SK-N-SH (cell line): ENCODE data around the gene ZNF136. TPM values are rescaled to one million over a fixed set of nuclear protein-coding genes. Genes with fewer than 3 reads are reported as not detected.
A peak's percentile ranks its signal among the peaks of the same experiment; 100 is the strongest.

ENCODE experiments used
- CTCF ChIA-PET: fragments of 300-600, 350-600 bp; formaldehyde crosslinking; extraction: SDS; loops from one replicate; lab custom pipeline; 2021; lab: Yijun Ruan, JAX
- POLR2A ChIA-PET: fragments of 350-600 bp; sonication (Branson Sonifier 250); formaldehyde crosslinking; extraction: SDS; loops from one replicate; lab custom pipeline; 2020; ENCODE audit warnings: antibody characterized with exemption, inconsistent platforms; lab: Yijun Ruan, JAX
- DNase-seq: peaks from one replicate; pipeline ENCODE4 v3.0.0; 2012
- H2AFZ ChIP-seq: fragments of 200-600 bp; sonication (generic); 2 replicates; pipeline ENCODE4 v1.8.1; 2016; ENCODE audit warnings: antibody characterized with exemption, mild to moderate bottlenecking, low read depth
- H3F3A ChIP-seq: fragments of 200-600 bp; sonication (generic); replicated peaks from 2 replicates; pipeline ENCODE3; 2016; ENCODE audit warnings: antibody characterized with exemption, mild to moderate bottlenecking; ENCODE audit not compliant: insufficient read depth
- H3K27ac ChIP-seq, 2 experiments: fragments of 200-500 bp in 1 of 2; fragments of 200-600 bp in 1 of 2; sonication (Bioruptor generic) in 1 of 2; sonication (generic), shearing (Covaris generic) in 1 of 2; 2 replicates each; pipeline versions ENCODE4 v1.5.1 to v1.6.1; 2014 to 2016; ENCODE audit warnings: low read depth in 2 of 2, inconsistent platforms in 1 of 2, low read length in 1 of 2, mild to moderate bottlenecking in 1 of 2, mixed read lengths in 1 of 2
- H3K27me3 ChIP-seq: fragments of 200-600 bp; sonication (generic), shearing (Covaris generic); 2 replicates; pipeline ENCODE4 v1.6.1; 2016; ENCODE audit warnings: mixed run types; ENCODE audit not compliant: insufficient read depth
- H3K36me3 ChIP-seq, 2 experiments: fragments of 200-500 bp in 1 of 2; fragments of 200-600 bp in 1 of 2; sonication (Bioruptor generic) in 1 of 2; sonication (generic) in 1 of 2; replicated peaks in 1 of 2; 2 replicates each; pipeline versions ENCODE3 to v1.5.1; 2014 to 2016; ENCODE audit warnings: low read length in 1 of 2, mild to moderate bottlenecking in 1 of 2; ENCODE audit not compliant: insufficient read depth in 2 of 2, control insufficient read depth in 1 of 2
- H3K4me1 ChIP-seq, 2 experiments: fragments of 200-500 bp in 1 of 2; fragments of 200-600 bp in 1 of 2; sonication (Bioruptor generic) in 1 of 2; sonication (generic), shearing (Covaris generic) in 1 of 2; 2 replicates each; pipeline versions ENCODE4 v1.5.1 to v1.6.1; 2014 to 2016; ENCODE audit warnings: low read depth in 1 of 2, low read length in 1 of 2, mixed run types in 1 of 2; ENCODE audit not compliant: insufficient read depth in 2 of 2, control insufficient read depth in 1 of 2
- H3K4me2 ChIP-seq: fragments of 200-600 bp; sonication (generic), shearing (Covaris generic); 2 replicates; pipeline ENCODE4 v1.6.1; 2017; ENCODE audit warnings: mixed run types
- H3K4me3 ChIP-seq, 2 experiments: fragments of 200-500 bp in 1 of 2; fragments of 200-600 bp in 1 of 2; sonication (Bioruptor generic) in 1 of 2; sonication (generic), shearing (Covaris generic) in 1 of 2; 2 replicates each; pipeline versions ENCODE4 v1.5.1 to v1.8.1; 2014 to 2016; ENCODE audit warnings: low read depth in 2 of 2, inconsistent platforms in 1 of 2, low read length in 1 of 2, mild to moderate bottlenecking in 1 of 2, mixed read lengths in 1 of 2, moderate library complexity in 1 of 2
- H3K79me2 ChIP-seq: fragments of 200-600 bp; sonication (generic); 2 replicates; pipeline ENCODE4 v1.8.1; 2017; ENCODE audit warnings: mild to moderate bottlenecking; ENCODE audit not compliant: insufficient read depth
- H3K9ac ChIP-seq: fragments of 200-600 bp; sonication (generic); 2 replicates; pipeline ENCODE4 v1.6.1; 2017; ENCODE audit warnings: mixed run types
- H3K9me2 ChIP-seq: fragments of 200-600 bp; sonication (generic); 2 replicates; pipeline ENCODE4 v1.6.1; 2017; ENCODE audit warnings: mixed run types
- H3K9me3 ChIP-seq: fragments of 200-600 bp; sonication (generic); 2 replicates; pipeline ENCODE4 v1.6.1; 2017; ENCODE audit warnings: mixed run types, mild to moderate bottlenecking, moderate library complexity
- H4K20me1 ChIP-seq: fragments of 200-600 bp; sonication (generic); 2 replicates; pipeline ENCODE4 v1.6.1; 2017; ENCODE audit warnings: mild to moderate bottlenecking, mixed run types; ENCODE audit not compliant: insufficient read depth
- ELF1 ChIP-seq: IDR thresholded peaks from 2 replicates; pipeline ENCODE4 v1.4.0; 2012
- EP300 ChIP-seq, 2 experiments: IDR thresholded peaks; 2 replicates each; pipeline versions ENCODE4 v1.4.0 to v1.6.1; 2012; ENCODE audit warnings: borderline replicate concordance in 1 of 2, low read depth in 1 of 2, low read length in 1 of 2
- EZH2phosphoT487 ChIP-seq: fragments of 200-600 bp; sonication (generic); IDR thresholded peaks from 2 replicates; pipeline ENCODE4 v1.6.1; 2017; ENCODE audit warnings: low read depth, mixed run types, mild to moderate bottlenecking, antibody characterized with exemption, moderate library complexity, borderline replicate concordance
- FOSL2 ChIP-seq: IDR thresholded peaks from 2 replicates; pipeline ENCODE4 v1.4.0; 2012; ENCODE audit warnings: low read depth, mild to moderate bottlenecking, moderate library complexity, borderline replicate concordance
- FOXJ3 ChIP-seq: sonication (generic); formaldehyde crosslinking; IDR thresholded peaks from 2 replicates; pipeline ENCODE4 v1.5.1; 2020; ENCODE audit warnings: mild to moderate bottlenecking, missing genetic modification reagents
- FOXM1 ChIP-seq: IDR thresholded peaks from 2 replicates; pipeline ENCODE4 v1.4.0; 2012; ENCODE audit warnings: low read depth, mild to moderate bottlenecking
- GABPA ChIP-seq: IDR thresholded peaks from 2 replicates; pipeline ENCODE4 v1.4.0; 2012; ENCODE audit warnings: low read depth, mild to moderate bottlenecking
- GATA2 ChIP-seq: sonication (generic); formaldehyde crosslinking; IDR thresholded peaks from 2 replicates; pipeline ENCODE4 v1.5.0; 2020; ENCODE audit warnings: mild to moderate bottlenecking, missing genetic modification reagents
- MXI1 ChIP-seq: IDR thresholded peaks from 2 replicates; pipeline ENCODE4 v1.6.1; 2012; ENCODE audit warnings: mild to moderate bottlenecking, low read depth, low read length, improper control_type of control experiment
- NFIC ChIP-seq: IDR thresholded peaks from 2 replicates; pipeline ENCODE4 v1.4.0; 2012; ENCODE audit warnings: borderline replicate concordance
- NRF1 ChIP-seq: IDR thresholded peaks from 2 replicates; pipeline ENCODE4 v1.6.1; 2012; ENCODE audit warnings: low read depth, mild to moderate bottlenecking, low read length
- RAD21 ChIP-seq: IDR thresholded peaks from 2 replicates; pipeline ENCODE4 v1.6.1; 2012; ENCODE audit warnings: mild to moderate bottlenecking, low read length
- RXRA ChIP-seq: IDR thresholded peaks from 2 replicates; pipeline ENCODE4 v1.4.0; 2012; ENCODE audit warnings: low read depth, mild to moderate bottlenecking, borderline replicate concordance
- SIN3A ChIP-seq: IDR thresholded peaks from 2 replicates; pipeline ENCODE4 v1.6.1; 2012; ENCODE audit warnings: low read depth, mild to moderate bottlenecking, low read length, moderate library complexity, borderline replicate concordance
- SMC3 ChIP-seq: IDR thresholded peaks from 2 replicates; pipeline ENCODE4 v1.6.1; 2012; ENCODE audit warnings: low read depth, low read length, improper control_type of control experiment
- TAF1 ChIP-seq: IDR thresholded peaks from 2 replicates; pipeline ENCODE4 v1.6.1; 2012; ENCODE audit warnings: low read depth, mild to moderate bottlenecking, low read length, moderate library complexity, borderline replicate concordance
- TEAD4 ChIP-seq: IDR thresholded peaks from 2 replicates; pipeline ENCODE4 v1.4.0; 2012; ENCODE audit warnings: mild to moderate bottlenecking, borderline replicate concordance; ENCODE audit not compliant: insufficient read depth
- USF2 ChIP-seq: fragments of 150-350 bp; IDR thresholded peaks from 2 replicates; pipeline ENCODE4 v1.6.1; 2017; ENCODE audit warnings: antibody characterized with exemption, low read length, low read depth, borderline replicate concordance
- YY1 ChIP-seq: IDR thresholded peaks from 2 replicates; pipeline ENCODE4 v1.4.0; 2012; ENCODE audit warnings: low read depth, mild to moderate bottlenecking
- WGBS: methylation state at CpG from one replicate; pipeline ENCODE4 v1.1.6; 2017; ENCODE audit warnings: low lambda C conversion rate; 5-methylcytosine and 5-hydroxymethylcytosine counted together
- polyA plus RNA-seq, 3 experiments: library from polyadenylated mRNA; depleted of rRNA; stranded (reverse); fragments of >200 nt; gene quantifications; 2 replicates each; pipeline ENCODE4 v1.2.3, GENCODE V29; 2012
- TF ChIP-seq, protein P1 (sequence below): IDR thresholded peaks from 2 replicates; pipeline ENCODE4; 2012

The ZNF136 gene
- polyA plus RNA-seq, 1 of the 3 experiments (the other 2 are of a cell fraction), result 1.7 TPM

GRCh38 chr19:12133069-12133468 lies 29.8 kb upstream of the ZNF136 start (continued):
- TF ChIP-seq, protein P1, sequence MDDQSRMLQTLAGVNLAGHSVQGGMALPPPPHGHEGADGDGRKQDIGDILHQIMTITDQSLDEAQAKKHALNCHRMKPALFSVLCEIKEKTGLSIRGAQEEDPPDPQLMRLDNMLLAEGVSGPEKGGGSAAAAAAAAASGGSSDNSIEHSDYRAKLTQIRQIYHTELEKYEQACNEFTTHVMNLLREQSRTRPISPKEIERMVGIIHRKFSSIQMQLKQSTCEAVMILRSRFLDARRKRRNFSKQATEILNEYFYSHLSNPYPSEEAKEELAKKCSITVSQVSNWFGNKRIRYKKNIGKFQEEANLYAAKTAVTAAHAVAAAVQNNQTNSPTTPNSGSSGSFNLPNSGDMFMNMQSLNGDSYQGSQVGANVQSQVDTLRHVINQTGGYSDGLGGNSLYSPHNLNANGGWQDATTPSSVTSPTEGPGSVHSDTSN, result no peak
- TF ChIP-seq ELF1 (no peak), GABPA (no peak), GATA2 (CRISPR knock-in tag) (no peak), FOXJ3 (no peak), FOXM1 (no peak)

GRCh38 chr19:12137221-12137940 lies 25.5 kb upstream of the ZNF136 start:
- CTCF ChIA-PET, result interaction anchor here (1.2 to 1.9 kb wide), 2 partner anchors 78 to 174 kb away, joined by 3 to 12 read pairs; no protein-coding TSS in a partner anchor
- Histone ChIP-seq H3K4me2 (no peak overlapping the region), H2AFZ (no peak overlapping the region), H3K27me3 (no peaks in the 10 kb centered on the region), H3K27ac (no peak overlapping the region), H3K9ac (no peak overlapping the region)
- no peak for TF ChIP-seq EP300 (IDR thresholded peaks at IDR 0.05; ENCODE audit: borderline replicate concordance in 1 of 2, low read depth in 1 of 2, low read length in 1 of 2)
- TF ChIP-seq RAD21, result no peak
- TF ChIP-seq NRF1, result no peak
- TF ChIP-seq SIN3A, result no peak
- no peak for TF ChIP-seq TAF1
- TF ChIP-seq, all 33 proteins: peak for 0
- Histone ChIP-seq H3F3A (peaks cover 19% of the 10 kb centered on the region), H3K9me2 (no peaks in the 10 kb centered on the region), H4K20me1 (no peaks in the 10 kb centered on the region), H3K4me3 (no peak overlapping the region; a peak in 1 of 4 replicates), H3K36me3 (peaks cover 27 to 66% of the 10 kb centered on the region in 2 experiments), H3K9me3 (peaks cover 17% of the 10 kb centered on the region), H3K79me2 (peaks cover 40% of the 10 kb centered on the region), H3K4me1 (peaks cover 0 to 8% of the 10 kb centered on the region in 2 experiments; a peak in 1 of 4 replicates)
- no peak for DNase-seq
- WGBS, result 82% methylated on average over 7 of the region's 7 CpGs
- POLR2A ChIA-PET, result interaction anchor here (1.4 kb wide), 1 partner anchor 78 kb away, joined by 3 read pairs; no protein-coding TSS in a partner anchor

DNA sequence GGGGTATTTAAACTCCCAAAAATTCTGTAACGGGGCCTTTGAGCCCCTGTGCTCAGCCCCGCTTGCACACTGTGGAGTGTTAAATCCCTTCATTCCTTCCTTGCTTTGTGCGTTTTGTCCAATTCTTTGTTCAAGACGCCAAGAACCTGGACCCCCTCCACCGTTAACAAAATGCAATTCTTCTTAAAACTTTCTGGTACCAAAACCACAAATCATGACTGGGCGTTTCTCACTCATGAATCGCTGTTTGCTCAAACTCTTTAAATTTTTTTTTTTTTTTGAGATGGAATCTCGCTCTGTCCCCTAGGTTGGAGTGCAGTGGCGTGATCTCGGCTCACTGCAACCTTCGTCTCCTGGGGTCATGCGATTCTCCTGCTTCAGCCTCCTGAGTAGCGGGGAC lies 23.6 kb upstream of the ZNF136 start:
- peak overlapping the region; percentile 66 to 99 for H3K4me3 ChIP-seq
- peak overlapping the region; percentile 86 for H3K4me2 ChIP-seq
- H2AFZ ChIP-seq, result peak overlapping the region; percentile 92; the same call in 1 of the 2 replicates
- H3K27me3 ChIP-seq, result no peaks in the 10 kb centered on the region
- H3K4me1 ChIP-seq, result peaks cover 0 to 8% of the 10 kb centered on the region in 2 experiments; a peak in 1 of 4 replicates
- peak overlapping the region; percentile 89 for H3K9ac ChIP-seq
- H3K36me3 ChIP-seq, result peaks cover 15 to 58% of the 10 kb centered on the region in 2 experiments
- CTCF ChIA-PET, result interaction anchor here (0.9 to 3.4 kb wide), 14 partner anchors 11 to 342 kb away, joined by 3 to 78 read pairs (median 14); partner anchors contain the start of genes ZNF625 and ZNF763
- TF ChIP-seq RXRA (no peak), MXI1 (no peak), USF2 (no peak), YY1 (no peak), EZH2phosphoT487 (no peak), FOSL2 (no peak), NFIC (no peak), TEAD4 (no peak), TAF1 (no peak), SMC3 (no peak)
- peaks cover 22% of the 10 kb centered on the region for H3F3A ChIP-seq
- WGBS, result 21% methylated on average over 13 of the region's 13 CpGs
- POLR2A ChIA-PET, result interaction anchor here (1.3 kb wide), 1 partner anchor 216 kb away, joined by 3 read pairs; no protein-coding TSS in a partner anchor
- H3K27ac ChIP-seq, result peak overlapping the region; percentile 83 to 89; a peak in 3 of 4 replicates
- H3K9me3 ChIP-seq, result no peaks in the 10 kb centered on the region
- no peaks in the 10 kb centered on the region for H4K20me1 ChIP-seq
- no peak for DNase-seq
- no peaks in the 10 kb centered on the region for H3K9me2 ChIP-seq
- H3K79me2 ChIP-seq, result peaks cover 40% of the 10 kb centered on the region
